Measurements from ENCODE around the gene QRICH2.

DNA sequence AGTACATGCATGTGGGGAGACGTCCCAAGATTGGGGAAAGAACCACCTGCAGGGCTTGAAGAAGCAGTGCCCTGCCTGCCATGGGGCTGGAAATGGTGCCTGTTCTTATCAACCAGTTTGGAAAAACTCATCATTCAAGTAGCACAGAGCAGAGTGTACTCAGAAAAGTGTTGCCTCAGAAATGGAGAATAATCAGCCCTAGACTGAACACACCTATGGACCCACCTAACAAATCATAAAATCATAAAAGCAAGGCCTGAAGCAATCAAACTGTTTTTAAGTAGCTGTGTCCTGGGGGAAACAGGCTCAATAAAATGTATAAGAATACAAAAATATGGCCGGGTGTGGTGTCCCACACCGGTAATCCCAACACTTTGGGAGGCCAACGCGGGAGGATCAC, 11.2 kb downstream of the QRICH2 start:
- no peak for TF ChIP-seq POLR2A (IDR thresholded peaks at IDR 0.05)
- TF ChIP-seq, protein P1, sequence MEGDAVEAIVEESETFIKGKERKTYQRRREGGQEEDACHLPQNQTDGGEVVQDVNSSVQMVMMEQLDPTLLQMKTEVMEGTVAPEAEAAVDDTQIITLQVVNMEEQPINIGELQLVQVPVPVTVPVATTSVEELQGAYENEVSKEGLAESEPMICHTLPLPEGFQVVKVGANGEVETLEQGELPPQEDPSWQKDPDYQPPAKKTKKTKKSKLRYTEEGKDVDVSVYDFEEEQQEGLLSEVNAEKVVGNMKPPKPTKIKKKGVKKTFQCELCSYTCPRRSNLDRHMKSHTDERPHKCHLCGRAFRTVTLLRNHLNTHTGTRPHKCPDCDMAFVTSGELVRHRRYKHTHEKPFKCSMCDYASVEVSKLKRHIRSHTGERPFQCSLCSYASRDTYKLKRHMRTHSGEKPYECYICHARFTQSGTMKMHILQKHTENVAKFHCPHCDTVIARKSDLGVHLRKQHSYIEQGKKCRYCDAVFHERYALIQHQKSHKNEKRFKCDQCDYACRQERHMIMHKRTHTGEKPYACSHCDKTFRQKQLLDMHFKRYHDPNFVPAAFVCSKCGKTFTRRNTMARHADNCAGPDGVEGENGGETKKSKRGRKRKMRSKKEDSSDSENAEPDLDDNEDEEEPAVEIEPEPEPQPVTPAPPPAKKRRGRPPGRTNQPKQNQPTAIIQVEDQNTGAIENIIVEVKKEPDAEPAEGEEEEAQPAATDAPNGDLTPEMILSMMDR (IDR thresholded peaks at IDR 0.05) = no peak
